ENCODE data around the gene CCN6.

Gene CCN6

GRCh38 chr6:112054001-112054400 lies at the start of gene CCN6:
Gene CCN6 (plus strand): TSS chr6:112054104. CDS start chr6:112054358, 254 bp downstream.
- DNase-seq (ENCODE audit: low read depth) = no peak

GRCh38 chr6:112004201-112005012 lies 49.5 kb upstream of the CCN6 start:
- no peak for DNase-seq (ENCODE audit: low read depth)

- no peak for DNase-seq (ENCODE audit: low read depth)
Observed at GRCh38 chr6:112005013-112005371, 48.9 kb upstream of the CCN6 start.

GRCh38 chr6:112007254-112007653 lies 46.6 kb upstream of the CCN6 start:
- no peak for DNase-seq (ENCODE audit: low read depth)

GRCh38 chr6:112007805-112008204 lies 46.1 kb upstream of the CCN6 start:
- DNase-seq (ENCODE audit: low read depth) = no peak

GRCh38 chr6:112008482-112008881 lies 45.4 kb upstream of the CCN6 start:
- DNase-seq (ENCODE audit: low read depth) = no peak

GRCh38 chr6:112010328-112010727 lies 43.6 kb upstream of the CCN6 start:
- DNase-seq (ENCODE audit: low read depth) = no peak

- no peak for DNase-seq (ENCODE audit: low read depth)
Observed at GRCh38 chr6:112013051-112013450, 40.9 kb upstream of the CCN6 start.

GRCh38 chr6:112014483-112014882 lies 39.4 kb upstream of the CCN6 start:
- DNase-seq (ENCODE audit: low read depth) = no peak

- no peak for DNase-seq (ENCODE audit: low read depth)
Observed at GRCh38 chr6:112015725-112016124, 38.2 kb upstream of the CCN6 start.

- DNase-seq (ENCODE audit: low read depth) = no peak
Observed at GRCh38 chr6:112016320-112016719, 37.6 kb upstream of the CCN6 start.

GRCh38 chr6:112017169-112017568 lies 36.7 kb upstream of the CCN6 start:
- DNase-seq (ENCODE audit: low read depth) = no peak

GRCh38 chr6:112017760-112018537 lies 36.0 kb upstream of the CCN6 start:
- DNase-seq (ENCODE audit: low read depth) = no peak

GRCh38 chr6:112018619-112019416 lies 35.1 kb upstream of the CCN6 start:
- no peak for DNase-seq (ENCODE audit: low read depth)

GRCh38 chr6:112019589-112019988 lies 34.3 kb upstream of the CCN6 start:
- no peak for DNase-seq (ENCODE audit: low read depth)

- no peak for DNase-seq (ENCODE audit: low read depth)
Observed at GRCh38 chr6:112021691-112022310, 32.1 kb upstream of the CCN6 start.

GRCh38 chr6:112022749-112023148 lies 31.2 kb upstream of the CCN6 start:
- DNase-seq (ENCODE audit: low read depth) = no peak

GRCh38 chr6:112024464-112024863 lies 29.4 kb upstream of the CCN6 start:
- no peak for DNase-seq (ENCODE audit: low read depth)

GRCh38 chr6:112026933-112027332 lies 27.0 kb upstream of the CCN6 start:
- no peak for DNase-seq (ENCODE audit: low read depth)

- DNase-seq (ENCODE audit: low read depth) = no peak
Observed at GRCh38 chr6:112027942-112028674, 25.8 kb upstream of the CCN6 start.

- DNase-seq (ENCODE audit: low read depth) = peak; percentile 52
Observed at GRCh38 chr6:112029045-112029822, 24.7 kb upstream of the CCN6 start.
